22Rv1 (cell line): Measurements from ENCODE around the gene TUBB1.

Experiments
- ZFX ChIP-seq: fragments of 450-650 bp; IDR thresholded peaks from 2 replicates; pipeline ENCODE4 v1.6.1; 2017; ENCODE audit warnings: antibody characterized with exemption, borderline replicate concordance
- TF ChIP-seq, protein P1 (sequence below): fragments of 450-650 bp; IDR thresholded peaks from 2 replicates; pipeline ENCODE4 v1.5.1; 2017; ENCODE audit warnings: mild to moderate bottlenecking

DNA sequence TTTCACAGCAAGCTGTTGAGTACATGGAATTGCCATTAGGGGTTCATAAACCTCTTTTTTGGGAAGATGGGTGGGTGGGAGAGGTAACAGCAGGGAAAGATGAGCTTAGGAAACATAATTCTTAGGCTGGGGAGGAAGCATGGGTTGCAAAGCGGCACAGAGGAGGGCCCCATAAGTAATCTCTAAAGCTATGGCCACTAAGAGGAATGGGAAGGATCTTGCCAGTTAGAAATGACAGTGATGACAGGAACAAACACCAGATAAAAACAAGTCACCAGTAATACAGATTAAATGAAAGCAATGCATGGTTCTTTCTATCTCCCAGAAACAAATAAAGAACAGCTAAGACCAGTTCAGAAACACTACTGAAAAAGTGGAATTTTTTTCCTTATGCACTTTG lies 54.4 kb downstream of the TUBB1 start:
- TF ChIP-seq, protein P1, sequence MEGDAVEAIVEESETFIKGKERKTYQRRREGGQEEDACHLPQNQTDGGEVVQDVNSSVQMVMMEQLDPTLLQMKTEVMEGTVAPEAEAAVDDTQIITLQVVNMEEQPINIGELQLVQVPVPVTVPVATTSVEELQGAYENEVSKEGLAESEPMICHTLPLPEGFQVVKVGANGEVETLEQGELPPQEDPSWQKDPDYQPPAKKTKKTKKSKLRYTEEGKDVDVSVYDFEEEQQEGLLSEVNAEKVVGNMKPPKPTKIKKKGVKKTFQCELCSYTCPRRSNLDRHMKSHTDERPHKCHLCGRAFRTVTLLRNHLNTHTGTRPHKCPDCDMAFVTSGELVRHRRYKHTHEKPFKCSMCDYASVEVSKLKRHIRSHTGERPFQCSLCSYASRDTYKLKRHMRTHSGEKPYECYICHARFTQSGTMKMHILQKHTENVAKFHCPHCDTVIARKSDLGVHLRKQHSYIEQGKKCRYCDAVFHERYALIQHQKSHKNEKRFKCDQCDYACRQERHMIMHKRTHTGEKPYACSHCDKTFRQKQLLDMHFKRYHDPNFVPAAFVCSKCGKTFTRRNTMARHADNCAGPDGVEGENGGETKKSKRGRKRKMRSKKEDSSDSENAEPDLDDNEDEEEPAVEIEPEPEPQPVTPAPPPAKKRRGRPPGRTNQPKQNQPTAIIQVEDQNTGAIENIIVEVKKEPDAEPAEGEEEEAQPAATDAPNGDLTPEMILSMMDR: no peak
- no peak for TF ChIP-seq ZFX
